IMR-90 (cell line): ENCODE measurements around the gene TMEM247. TPM values are rescaled to one million over a fixed set of nuclear protein-coding genes. Genes with fewer than 3 reads are reported as not detected.

ENCODE experiments used
- ATAC-seq: fragments of 200-7000 bp; cut with Tn5 transposase; 2 replicates; pipeline ENCODE4 v1.9.1; 2020; ENCODE audit warnings: low read depth, mild to moderate bottlenecking, moderate library complexity
- BruUV-seq: library from RNA; stranded (reverse); fragments of 400-500 nt; replicated peaks from 2 replicates; lab custom pipeline; 2021; lab: Mats Ljungman, UMichigan
- CTCF ChIA-PET: fragments of 300-600 bp; formaldehyde crosslinking; extraction: SDS; loops from one replicate; lab custom pipeline; 2021; ENCODE audit warnings: antibody characterized with exemption; lab: Yijun Ruan, JAX
- POLR2A ChIA-PET: fragments of 300-600 bp; sonication (Branson Sonifier 250); formaldehyde crosslinking; loops from one replicate; lab custom pipeline; 2022; ENCODE audit warnings: antibody characterized with exemption; ENCODE audit not compliant: unreplicated experiment; lab: Charles Lee
- DNase-seq: peaks from one replicate; pipeline ENCODE4 v3.0.0; 2013
- H2AFZ ChIP-seq: replicated peaks from 2 replicates; pipeline ENCODE3; 2013; ENCODE audit warnings: low read length, mild to moderate bottlenecking; ENCODE audit not compliant: poor library complexity
- H2AK5ac ChIP-seq: 2 replicates; pipeline ENCODE4 v1.6.1; 2013; ENCODE audit warnings: low read depth, low read length, inconsistent platforms
- H2AK9ac ChIP-seq: replicated peaks from 2 replicates; pipeline ENCODE3; 2013; ENCODE audit warnings: mild to moderate bottlenecking, low read depth, low read length, moderate library complexity; ENCODE audit not compliant: poor library complexity
- H2BK120ac ChIP-seq: 2 replicates; pipeline ENCODE4 v1.6.1; 2013; ENCODE audit warnings: low read depth, low read length, inconsistent platforms
- H2BK15ac ChIP-seq: 3 replicates; pipeline ENCODE4 v1.6.1; 2013; ENCODE audit warnings: low read depth, low read length, inconsistent platforms
- H2BK20ac ChIP-seq: 2 replicates; pipeline ENCODE4 v1.6.1; 2013; ENCODE audit warnings: low read depth, mild to moderate bottlenecking, inconsistent platforms, low read length, moderate library complexity
- H2BK5ac ChIP-seq: 2 replicates; pipeline ENCODE4 v1.6.1; 2013; ENCODE audit warnings: mild to moderate bottlenecking, low read depth, low read length, inconsistent platforms; ENCODE audit not compliant: poor library complexity, severe bottlenecking
- H3K14ac ChIP-seq: replicated peaks from 2 replicates; pipeline ENCODE4 v1.6.1; 2013; ENCODE audit warnings: low read depth, low read length, inconsistent platforms
- H3K18ac ChIP-seq: 2 replicates; pipeline ENCODE4 v1.6.1; 2013; ENCODE audit warnings: low read depth, low read length, control low read depth
- H3K23ac ChIP-seq: 2 replicates; pipeline ENCODE4 v1.6.1; 2013; ENCODE audit warnings: low read depth, low read length, inconsistent platforms
- H3K27ac ChIP-seq: 2 replicates; pipeline ENCODE4 v1.5.1; 2013; ENCODE audit warnings: mild to moderate bottlenecking, control low read depth, low read length; ENCODE audit not compliant: insufficient read depth
- H3K27me3 ChIP-seq: 2 replicates; pipeline ENCODE4 v1.6.1; 2013; ENCODE audit warnings: low read length; ENCODE audit not compliant: control insufficient read depth, insufficient read depth
- H3K36me3 ChIP-seq: 2 replicates; pipeline ENCODE4 v1.6.1; 2013; ENCODE audit warnings: low read length, mixed read lengths; ENCODE audit not compliant: control insufficient read depth, insufficient read depth
- H3K4ac ChIP-seq: 2 replicates; pipeline ENCODE4 v1.6.1; 2013; ENCODE audit warnings: low read depth, low read length, inconsistent platforms
- H3K4me1 ChIP-seq: 2 replicates; pipeline ENCODE4 v1.6.1; 2013; ENCODE audit warnings: low read length, mixed read lengths; ENCODE audit not compliant: control insufficient read depth, insufficient read depth
- H3K4me2 ChIP-seq: 2 replicates; pipeline ENCODE4 v1.6.1; 2013; ENCODE audit warnings: low read depth, mild to moderate bottlenecking, control low read depth, low read length, moderate library complexity
- H3K4me3 ChIP-seq: 2 replicates; pipeline ENCODE4 v1.5.1; 2013; ENCODE audit warnings: low read depth, mild to moderate bottlenecking, control low read depth, low read length, moderate library complexity; ENCODE audit not compliant: insufficient read depth
- H3K56ac ChIP-seq: 2 replicates; pipeline ENCODE4 v1.6.1; 2013; ENCODE audit warnings: low read length, inconsistent platforms; ENCODE audit not compliant: insufficient read depth; ENCODE audit errors: extremely low read depth
- H3K79me1 ChIP-seq, 2 experiments: 2 replicates each; pipeline ENCODE4 v1.6.1; 2013; ENCODE audit warnings: low read length in 2 of 2, inconsistent platforms in 1 of 2, low read depth in 1 of 2
- H3K9ac ChIP-seq: 2 replicates; pipeline ENCODE4 v1.6.1; 2013; ENCODE audit warnings: low read depth, low read length, control low read depth
- H3K9me1 ChIP-seq: 2 replicates; pipeline ENCODE4 v1.6.1; 2013; ENCODE audit warnings: low read length, inconsistent platforms; ENCODE audit not compliant: insufficient read depth
- H3K9me3 ChIP-seq: 2 replicates; pipeline ENCODE4 v1.6.1; 2013; ENCODE audit warnings: low read length; ENCODE audit not compliant: control insufficient read depth, insufficient read depth
- H4K20me1 ChIP-seq: 2 replicates; pipeline ENCODE4 v1.6.1; 2013; ENCODE audit warnings: low read length, inconsistent platforms; ENCODE audit not compliant: insufficient read depth
- H4K5ac ChIP-seq: 2 replicates; pipeline ENCODE4 v1.6.1; 2013; ENCODE audit warnings: mild to moderate bottlenecking, low read depth, low read length, control low read depth
- H4K8ac ChIP-seq, 2 experiments: 2 replicates each; pipeline ENCODE4 v1.6.1; 2013; ENCODE audit warnings: low read depth in 2 of 2, low read length in 2 of 2, control low read depth in 1 of 2, inconsistent platforms in 1 of 2
- H4K91ac ChIP-seq: 2 replicates; pipeline ENCODE4 v1.6.1; 2013; ENCODE audit warnings: low read depth, low read length, inconsistent platforms; ENCODE audit not compliant: insufficient read depth
- MXI1 ChIP-seq: IDR thresholded peaks from 2 replicates; pipeline ENCODE4 v1.6.1; 2012; ENCODE audit warnings: low read depth, mild to moderate bottlenecking, low read length, moderate library complexity, borderline replicate concordance
- NFE2L2 ChIP-seq: fragments of 150-350 bp; IDR thresholded peaks from 2 replicates; pipeline ENCODE4 v1.6.1; 2016; ENCODE audit warnings: low read depth, mild to moderate bottlenecking, low read length
- RAD21 ChIP-seq: IDR thresholded peaks from 2 replicates; pipeline ENCODE4 v1.6.1; 2012; ENCODE audit warnings: low read length, improper control_type of control experiment
- SMC3 ChIP-seq: fragments of 150-350 bp; IDR thresholded peaks from 2 replicates; pipeline ENCODE4 v1.6.1; 2016; ENCODE audit warnings: low read depth, mild to moderate bottlenecking, antibody characterized with exemption, low read length, moderate library complexity
- WGBS, 2 experiments: methylation state at CpG; one replicate each; pipeline versions ENCODE4 v1.1.5 to v1.1.7; 2013; ENCODE audit warnings: missing lambda C conversion rate in 2 of 2; ENCODE audit not compliant: insufficient read length in 1 of 2; ENCODE audit errors: extremely low coverage in 2 of 2; 5-methylcytosine and 5-hydroxymethylcytosine counted together
- dilution Hi-C: fragments of 300-500 bp; cut with HindIII; formaldehyde crosslinking; loops from one replicate; pipeline ENCODE4 v1.14.3; 2018; ENCODE audit warnings: low sequenced_read_pairs; ENCODE audit not compliant: unreplicated experiment
- in situ Hi-C: fragments of 300-500 bp; cut with MboI; formaldehyde crosslinking; loops from 3 replicates; pipeline ENCODE4 v1.14.3; 2019; ENCODE audit warnings: low sequenced_read_pairs, inconsistent platforms, mixed read lengths
- intact Hi-C: fragments of 100-400 bp; cut with micrococcal nuclease; formaldehyde crosslinking; loops from 2 replicates; pipeline ENCODE4 v1.10.0; 2022
- polyA plus RNA-seq, 3 experiments: library from polyadenylated mRNA; depleted of rRNA; stranded (reverse); fragments of >200 nt; gene quantifications; 2 replicates each; pipeline ENCODE4 v1.2.3, GENCODE V29; 2012; ENCODE audit warnings: low replicate concordance in 1 of 3
- total RNA-seq: library from RNA; depleted of rRNA; stranded (reverse); fragments of >200 nt; gene quantifications from 2 replicates; pipeline ENCODE4 v1.2.3, GENCODE V29; 2012

The TMEM247 gene
- total and polyA plus RNA-seq, 2 of the 4 experiments (the other 2 are of a cell fraction): not detected

GRCh38 chr2:46500801-46501200 lies 21.4 kb downstream of the TMEM247 start:
- Histone ChIP-seq H3K27me3 (no peaks in the 10 kb centered on the region), H3K4me1 (0 out of 2 replicates have a peak, but pooled peaks cover 4% of the 10 kb centered on the region), H3K79me1 (peaks cover 0 to 4% of the 10 kb centered on the region in 2 experiments; a peak in 1 of 4 replicates), H3K4me2 (no peak overlapping the region), H4K8ac (no peak overlapping the region), H2AK9ac (no peak overlapping the region), H3K14ac (no peak overlapping the region), H3K9ac (no peak overlapping the region), H3K18ac (no peak overlapping the region), H2BK15ac (no peak overlapping the region), H3K9me3 (no peaks in the 10 kb centered on the region), H4K5ac (no peak overlapping the region), H2BK5ac (no peak overlapping the region), H2BK20ac (no peak overlapping the region), H3K23ac (no peak overlapping the region), H3K9me1 (peaks cover 8% of the 10 kb centered on the region; the same call in 1 of the 2 replicates), H4K91ac (no peak overlapping the region), H2AK5ac (no peak overlapping the region), H2AFZ (no peak overlapping the region), H3K4ac (no peak overlapping the region), H3K56ac (no peak overlapping the region), H3K4me3 (no peak overlapping the region), H2BK120ac (no peak overlapping the region), H4K20me1 (no peaks in the 10 kb centered on the region), H3K27ac (no peak overlapping the region), H3K36me3 (no peaks in the 10 kb centered on the region)
- CTCF ChIA-PET: interaction anchor here (0.6 kb wide), 1 partner anchor 38 kb away, joined by 3 read pairs; no protein-coding TSS in a partner anchor
- BruUV-seq: no TSS peak
- in situ Hi-C loops: no loop called here
- intact Hi-C loops: no loop called here
- ATAC-seq: no peak
- dilution Hi-C loops: no loop called here
- POLR2A ChIA-PET: no interaction called here
- TF ChIP-seq MXI1 (no peak), NFE2L2 (no peak), RAD21 (no peak), SMC3 (no peak)
- no CpG with 5 or more reads among the region's 6 CpGs for whole genome bisulfite sequencing, 2 experiments
- DNase-seq: no peak
